GM10266 (cell line): ENCODE results near the gene RB1.

Source experiments
- DNase-seq: peaks from one replicate; pipeline ENCODE4 v3.0.0; 2012; ENCODE audit errors: extremely low spot score
- TF ChIP-seq, protein P1 (sequence below): IDR thresholded peaks from 2 replicates; pipeline ENCODE4 v1.5.1; 2012; ENCODE audit warnings: mild to moderate bottlenecking, low read depth; ENCODE audit not compliant: control insufficient read depth, insufficient read depth; ENCODE audit errors: missing control alignments

The RB1 gene

DNA sequence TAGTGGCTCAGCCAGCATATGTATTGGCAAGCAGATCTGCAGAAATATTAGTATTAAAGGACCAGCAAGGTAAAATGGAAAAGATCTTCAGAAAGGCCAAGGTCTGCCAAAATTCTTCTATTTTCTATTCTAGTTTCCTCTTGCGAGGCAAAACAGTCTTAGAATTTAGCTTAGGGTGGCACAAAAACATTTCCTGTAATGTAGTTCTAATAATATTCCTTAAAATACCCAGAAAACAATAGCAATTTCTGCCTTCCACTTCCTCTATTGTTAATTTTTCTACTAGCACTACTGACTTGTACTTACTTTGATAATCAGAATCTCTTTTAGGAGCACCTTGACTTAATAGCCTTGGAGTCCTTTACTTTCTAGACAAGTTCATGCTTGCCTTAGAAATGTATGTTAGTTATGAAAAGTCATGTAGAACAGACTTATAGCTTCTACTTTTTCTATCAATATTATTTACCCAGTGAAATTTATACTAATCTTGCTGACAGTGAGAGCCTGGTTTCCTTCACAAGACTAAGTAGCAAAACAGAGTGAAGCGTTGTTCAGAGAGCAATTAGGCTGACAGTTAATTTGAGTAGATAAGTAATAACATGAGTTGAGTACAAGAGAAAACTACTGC is 133.2 kb downstream of the RB1 start:
- TF ChIP-seq, protein P1, sequence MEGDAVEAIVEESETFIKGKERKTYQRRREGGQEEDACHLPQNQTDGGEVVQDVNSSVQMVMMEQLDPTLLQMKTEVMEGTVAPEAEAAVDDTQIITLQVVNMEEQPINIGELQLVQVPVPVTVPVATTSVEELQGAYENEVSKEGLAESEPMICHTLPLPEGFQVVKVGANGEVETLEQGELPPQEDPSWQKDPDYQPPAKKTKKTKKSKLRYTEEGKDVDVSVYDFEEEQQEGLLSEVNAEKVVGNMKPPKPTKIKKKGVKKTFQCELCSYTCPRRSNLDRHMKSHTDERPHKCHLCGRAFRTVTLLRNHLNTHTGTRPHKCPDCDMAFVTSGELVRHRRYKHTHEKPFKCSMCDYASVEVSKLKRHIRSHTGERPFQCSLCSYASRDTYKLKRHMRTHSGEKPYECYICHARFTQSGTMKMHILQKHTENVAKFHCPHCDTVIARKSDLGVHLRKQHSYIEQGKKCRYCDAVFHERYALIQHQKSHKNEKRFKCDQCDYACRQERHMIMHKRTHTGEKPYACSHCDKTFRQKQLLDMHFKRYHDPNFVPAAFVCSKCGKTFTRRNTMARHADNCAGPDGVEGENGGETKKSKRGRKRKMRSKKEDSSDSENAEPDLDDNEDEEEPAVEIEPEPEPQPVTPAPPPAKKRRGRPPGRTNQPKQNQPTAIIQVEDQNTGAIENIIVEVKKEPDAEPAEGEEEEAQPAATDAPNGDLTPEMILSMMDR = no peak
- DNase-seq = no peak

DNA sequence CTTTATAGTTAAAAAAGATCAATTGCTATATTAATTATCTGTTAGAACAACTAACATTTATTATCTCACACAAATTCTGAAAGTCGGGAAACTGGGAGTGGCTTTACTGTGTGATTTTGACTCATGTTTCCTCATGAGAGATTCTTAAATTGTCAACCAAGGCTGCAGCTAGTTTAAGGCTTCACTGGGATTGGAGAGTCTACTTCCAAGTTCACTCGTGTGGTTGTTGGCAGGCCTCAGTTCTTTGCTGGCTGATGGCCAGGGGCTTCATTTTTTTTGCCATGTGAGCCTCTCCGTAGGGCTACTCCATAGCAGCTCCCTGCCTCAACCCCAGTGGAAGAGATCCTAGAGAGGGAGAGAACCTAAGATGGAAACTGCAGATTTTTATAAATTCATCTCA is 133.8 kb downstream of the RB1 start:
- TF ChIP-seq, protein P1 = no peak
- DNase-seq = no peak

DNA sequence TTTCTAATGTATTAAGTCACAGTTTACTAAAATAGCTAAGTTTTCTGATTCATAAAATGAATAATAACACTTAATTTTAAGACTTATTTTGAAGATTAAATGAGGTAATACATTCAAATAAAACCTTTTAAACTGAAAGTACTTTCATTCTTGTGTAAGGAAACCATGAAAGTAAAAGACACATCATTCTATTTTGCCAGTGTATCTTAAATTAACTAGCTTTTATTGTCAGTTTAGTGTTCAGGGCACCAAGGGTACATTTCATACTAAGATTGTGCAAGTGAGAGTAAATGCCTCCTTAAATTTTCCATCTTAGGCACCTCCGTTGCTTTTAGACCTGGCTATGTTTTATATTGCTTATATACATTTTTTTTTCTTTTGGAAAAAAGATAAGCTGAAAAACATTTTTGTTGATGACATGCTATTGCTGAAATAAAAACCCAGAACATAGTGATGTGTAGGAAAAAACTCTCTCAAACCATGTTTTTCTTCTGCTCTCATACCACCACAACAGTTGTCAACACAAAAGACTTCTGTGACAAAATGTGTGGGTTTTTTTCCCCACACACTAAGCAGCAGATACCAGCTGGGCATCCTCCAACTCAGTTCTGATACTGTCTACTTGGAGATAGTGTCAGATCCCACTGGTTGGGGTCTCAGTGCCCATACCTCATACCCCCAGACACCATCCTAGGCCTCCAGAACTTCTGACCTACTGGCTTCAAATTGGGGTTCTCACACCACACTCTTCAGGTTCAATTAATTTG is 140.1 kb downstream of the RB1 start:
- TF ChIP-seq, protein P1 = no peak
- DNase-seq = no peak

DNA sequence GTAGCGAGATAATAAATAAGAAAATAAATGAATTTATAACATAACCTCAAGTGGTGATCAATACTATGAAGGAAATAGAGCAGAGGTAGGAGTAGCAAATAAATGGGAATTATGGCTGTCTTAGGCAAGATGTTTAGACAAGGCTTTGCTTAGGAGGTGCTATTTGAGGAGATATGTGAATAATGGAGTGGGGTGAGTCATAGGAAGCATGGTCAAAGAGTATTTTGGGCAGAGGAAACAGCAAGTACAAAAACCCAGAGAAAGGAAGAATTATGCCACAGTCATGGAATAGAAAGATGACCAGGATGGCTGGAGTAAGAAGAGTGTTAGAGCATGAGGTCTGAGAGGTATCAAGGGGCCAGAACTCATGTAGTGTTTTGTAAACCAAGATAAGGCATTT is 142.9 kb downstream of the RB1 start:
- no peak for DNase-seq
- TF ChIP-seq, protein P1 = no peak

DNA sequence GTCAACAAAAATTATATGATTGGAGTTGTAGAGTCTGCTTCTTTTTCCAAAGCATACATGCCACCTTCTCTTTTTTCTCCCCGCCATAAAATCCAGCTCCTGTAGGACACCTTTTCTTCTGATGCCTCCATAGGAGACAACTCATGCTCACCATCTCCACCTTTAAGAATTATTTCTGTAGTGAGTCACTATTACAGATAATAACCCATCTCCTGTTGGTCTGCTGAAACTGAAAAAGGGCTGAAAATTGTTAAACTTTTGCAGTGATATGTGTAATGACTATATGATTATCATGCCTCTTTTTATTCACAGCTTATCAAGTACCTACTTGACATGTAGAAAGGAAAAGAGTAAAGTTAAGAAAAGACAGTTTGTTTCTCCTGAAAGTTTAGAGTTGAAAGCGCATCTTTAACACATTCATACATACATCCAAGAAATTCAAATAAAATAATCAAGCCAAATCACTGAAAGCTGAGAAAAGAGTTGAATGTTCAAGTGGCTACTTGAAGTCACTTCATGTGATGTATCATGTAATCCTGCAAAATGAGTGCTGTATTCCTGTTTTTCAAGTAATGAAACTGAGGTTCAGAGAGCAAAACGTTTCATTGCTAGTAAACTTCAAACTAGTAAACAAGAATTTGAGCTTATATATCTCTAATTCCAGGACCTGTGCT is 144.9 kb downstream of the RB1 start:
- no peak for DNase-seq
- TF ChIP-seq, protein P1 = no peak

DNA sequence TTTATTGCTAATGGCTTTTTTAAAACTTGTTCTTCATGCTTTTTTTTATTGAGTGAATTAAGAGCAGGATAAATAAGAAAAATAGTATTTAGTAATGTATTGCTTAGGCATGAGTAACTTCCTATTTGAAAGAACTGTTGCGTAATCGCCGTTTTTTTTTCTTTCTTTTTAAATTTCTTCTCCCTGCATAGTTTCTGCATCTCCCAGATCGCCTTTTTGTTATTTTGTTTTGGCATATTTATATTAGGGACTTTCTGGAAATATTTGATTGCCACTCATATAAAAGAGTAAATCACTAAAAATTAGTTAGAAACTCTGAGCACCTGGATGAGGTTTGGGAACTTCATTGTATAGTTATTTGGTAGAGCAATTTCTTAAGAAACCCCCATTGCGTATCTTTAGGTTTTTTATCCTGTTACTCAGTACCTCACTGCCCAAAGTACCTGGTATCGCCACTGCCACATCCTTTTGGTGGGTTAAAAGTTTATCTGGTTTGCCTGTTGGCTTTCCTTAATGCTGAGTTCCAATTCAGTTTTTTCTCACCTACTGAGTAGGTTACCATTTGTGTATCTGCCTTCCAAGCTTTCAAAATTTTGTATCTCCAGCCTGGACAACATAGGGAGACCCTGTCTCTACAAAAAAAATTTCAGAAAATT is 145.5 kb downstream of the RB1 start:
- TF ChIP-seq, protein P1 = no peak
- DNase-seq = no peak
